HEK293 (cell line): ENCODE results near the gene CLMN.

Source experiments
- CTCF ChIA-PET: fragments of 350-600 bp; formaldehyde crosslinking; extraction: SDS; loops from one replicate; lab custom pipeline; 2021; ENCODE audit warnings: antibody characterized with exemption; lab: Yijun Ruan, JAX
- POLR2A ChIA-PET: fragments of 300-600 bp; formaldehyde crosslinking; extraction: SDS; loops from one replicate; lab custom pipeline; 2020; ENCODE audit warnings: antibody characterized with exemption, inconsistent platforms; lab: Yijun Ruan, JAX
- H3K27ac ChIP-seq: fragments of 200-500 bp; sonication (Bioruptor generic); 2 replicates; pipeline ENCODE4 v1.5.1; 2014; ENCODE audit warnings: low read depth, low read length, control low read depth, inconsistent platforms; ENCODE audit errors: extremely low read depth
- H3K36me3 ChIP-seq, 2 experiments: fragments of 200-500 bp in 1 of 2; sonication (Bioruptor generic) in 1 of 2; 1 replicate in 1 of 2; 2 replicates in 1 of 2; pipeline ENCODE4 v1.5.1; 2014 to 2017; ENCODE audit warnings: inconsistent platforms in 2 of 2, low read length in 2 of 2; ENCODE audit not compliant: control insufficient read depth in 2 of 2, insufficient read depth in 1 of 2
- H3K4me1 ChIP-seq: fragments of 200-500 bp; sonication (Bioruptor generic); 2 replicates; pipeline ENCODE4 v1.5.1; 2014; ENCODE audit warnings: mild to moderate bottlenecking, low read length, inconsistent platforms; ENCODE audit not compliant: control insufficient read depth, insufficient read depth
- H3K4me3 ChIP-seq: 2 replicates; pipeline ENCODE4 v1.5.1; 2011; ENCODE audit warnings: low read depth, mild to moderate bottlenecking, control low read depth, low read length, moderate library complexity
- H3K9me3 ChIP-seq: fragments of 200-500 bp; sonication (Bioruptor generic); 2 replicates; pipeline ENCODE4 v1.5.1; 2014; ENCODE audit warnings: low read depth, low read length, inconsistent platforms; ENCODE audit not compliant: control insufficient read depth, insufficient read depth
- BCL11B ChIP-seq: fragments of 450-650 bp; formaldehyde crosslinking; IDR thresholded peaks from 2 replicates; pipeline ENCODE4 v1.5.1; 2016; ENCODE audit warnings: low read depth, missing biosample characterization, missing genetic modification characterization
- EGR2 ChIP-seq: fragments of 450-650 bp; formaldehyde crosslinking; IDR thresholded peaks from 2 replicates; pipeline ENCODE4 v1.5.1; 2016; ENCODE audit warnings: low read depth, missing biosample characterization, missing genetic modification characterization
- ELK4 ChIP-seq: IDR thresholded peaks from 2 replicates; pipeline ENCODE4 v1.6.1; 2011; ENCODE audit warnings: mild to moderate bottlenecking, low read depth, low read length, borderline replicate concordance
- KLF8 ChIP-seq: fragments of 450-650 bp; formaldehyde crosslinking; IDR thresholded peaks from 2 replicates; pipeline ENCODE4 v1.5.1; 2016; ENCODE audit warnings: missing biosample characterization, missing genetic modification characterization
- MYNN ChIP-seq: fragments of 450-650 bp; formaldehyde crosslinking; IDR thresholded peaks from 2 replicates; pipeline ENCODE4 v1.5.1; 2016; ENCODE audit warnings: missing biosample characterization, missing genetic modification characterization, borderline replicate concordance
- OSR2 ChIP-seq: fragments of 450-650 bp; formaldehyde crosslinking; IDR thresholded peaks from 2 replicates; pipeline ENCODE4 v1.5.1; 2016; ENCODE audit warnings: missing biosample characterization, missing genetic modification characterization
- OVOL3 ChIP-seq: fragments of 450-650 bp; formaldehyde crosslinking; IDR thresholded peaks from 2 replicates; pipeline ENCODE4 v1.5.1; 2016; ENCODE audit warnings: missing biosample characterization, missing genetic modification characterization
- PBX3 ChIP-seq: sonication (generic); formaldehyde crosslinking; IDR thresholded peaks from 2 replicates; pipeline ENCODE4 v1.8.1; 2022; ENCODE audit warnings: mild to moderate bottlenecking, moderate library complexity, missing genetic modification reagents
- PRDM2 ChIP-seq: fragments of 450-650 bp; formaldehyde crosslinking; IDR thresholded peaks from 2 replicates; pipeline ENCODE4 v1.5.1; 2016; ENCODE audit warnings: missing biosample characterization, missing genetic modification characterization, borderline replicate concordance
- ZBTB1 ChIP-seq: fragments of 450-650 bp; formaldehyde crosslinking; IDR thresholded peaks from 2 replicates; pipeline ENCODE4 v1.5.1; 2016; ENCODE audit warnings: missing biosample characterization, missing genetic modification characterization
- ZFP3 ChIP-seq: fragments of 450-650 bp; formaldehyde crosslinking; IDR thresholded peaks from 2 replicates; pipeline ENCODE4 v1.5.1; 2016; ENCODE audit warnings: low read depth, missing biosample characterization, missing genetic modification characterization
- ZIC2 ChIP-seq: fragments of 450-650 bp; formaldehyde crosslinking; IDR thresholded peaks from 2 replicates; pipeline ENCODE4 v1.5.1; 2016; ENCODE audit warnings: missing biosample characterization, missing genetic modification characterization
- ZNF133 ChIP-seq: fragments of 450-650 bp; formaldehyde crosslinking; IDR thresholded peaks from 2 replicates; pipeline ENCODE4 v1.5.1; 2016; ENCODE audit warnings: missing biosample characterization, missing genetic modification characterization
- ZNF157 ChIP-seq: fragments of 450-650 bp; formaldehyde crosslinking; IDR thresholded peaks from 2 replicates; pipeline ENCODE4 v1.5.1; 2016; ENCODE audit warnings: missing biosample characterization, missing genetic modification characterization
- ZNF174 ChIP-seq: fragments of 450-650 bp; formaldehyde crosslinking; IDR thresholded peaks from 2 replicates; pipeline ENCODE4 v1.5.0; 2017; ENCODE audit warnings: missing biosample characterization, mild to moderate bottlenecking, missing genetic modification characterization
- ZNF23 ChIP-seq: fragments of 450-650 bp; formaldehyde crosslinking; IDR thresholded peaks from 2 replicates; pipeline ENCODE4 v1.5.1; 2016; ENCODE audit warnings: missing biosample characterization, missing genetic modification characterization, borderline replicate concordance
- ZNF248 ChIP-seq: fragments of 450-650 bp; formaldehyde crosslinking; IDR thresholded peaks from 2 replicates; pipeline ENCODE4 v1.5.1; 2017; ENCODE audit warnings: missing biosample characterization, missing genetic modification characterization
- ZNF341 ChIP-seq: fragments of 450-650 bp; formaldehyde crosslinking; IDR thresholded peaks from 2 replicates; pipeline ENCODE4; 2016; ENCODE audit warnings: low read depth, missing biosample characterization, missing genetic modification characterization
- ZNF530 ChIP-seq: fragments of 450-650 bp; formaldehyde crosslinking; IDR thresholded peaks from 2 replicates; pipeline ENCODE4 v1.5.1; 2016; ENCODE audit warnings: low read depth, missing biosample characterization, missing genetic modification characterization
- ZNF549 ChIP-seq: fragments of 450-650 bp; IDR thresholded peaks from 2 replicates; pipeline ENCODE4 v1.5.1; 2018; ENCODE audit warnings: missing biosample characterization, missing genetic modification characterization, mild to moderate bottlenecking, inconsistent platforms, moderate library complexity
- ZNF558 ChIP-seq: fragments of 450-650 bp; formaldehyde crosslinking; IDR thresholded peaks from 2 replicates; pipeline ENCODE4 v1.5.1; 2016; ENCODE audit warnings: missing biosample characterization, missing genetic modification characterization
- ZNF776 ChIP-seq: fragments of 450-650 bp; formaldehyde crosslinking; IDR thresholded peaks from 2 replicates; pipeline ENCODE4 v1.5.0; 2017; ENCODE audit warnings: missing biosample characterization, missing genetic modification characterization, borderline replicate concordance
- ZNF785 ChIP-seq: fragments of 450-650 bp; formaldehyde crosslinking; IDR thresholded peaks from 2 replicates; pipeline ENCODE4 v1.5.1; 2016; ENCODE audit warnings: missing biosample characterization, missing genetic modification characterization
- ZNF791 ChIP-seq: fragments of 450-650 bp; formaldehyde crosslinking; IDR thresholded peaks from 2 replicates; pipeline ENCODE4 v1.5.1; 2016; ENCODE audit warnings: missing biosample characterization, missing genetic modification characterization
- ZNF792 ChIP-seq: fragments of 450-650 bp; formaldehyde crosslinking; IDR thresholded peaks from 2 replicates; pipeline ENCODE4 v1.5.1; 2016; ENCODE audit warnings: missing biosample characterization, missing genetic modification characterization
- ZNF830 ChIP-seq: fragments of 450-650 bp; IDR thresholded peaks from 2 replicates; pipeline ENCODE4 v1.5.0; 2018; ENCODE audit warnings: missing biosample characterization, missing genetic modification characterization, low read depth, mild to moderate bottlenecking, moderate library complexity
- ZNF843 ChIP-seq: fragments of 450-650 bp; formaldehyde crosslinking; IDR thresholded peaks from 2 replicates; pipeline ENCODE4 v1.5.1; 2016; ENCODE audit warnings: missing biosample characterization, missing genetic modification characterization
- TF ChIP-seq, protein P1 (sequence below): fragments of 450-650 bp; formaldehyde crosslinking; conservative IDR thresholded peaks from 2 replicates; pipeline ENCODE4 v1.5.1; 2016; ENCODE audit warnings: low read depth, missing biosample characterization, missing genetic modification characterization

CLMN gene

DNA sequence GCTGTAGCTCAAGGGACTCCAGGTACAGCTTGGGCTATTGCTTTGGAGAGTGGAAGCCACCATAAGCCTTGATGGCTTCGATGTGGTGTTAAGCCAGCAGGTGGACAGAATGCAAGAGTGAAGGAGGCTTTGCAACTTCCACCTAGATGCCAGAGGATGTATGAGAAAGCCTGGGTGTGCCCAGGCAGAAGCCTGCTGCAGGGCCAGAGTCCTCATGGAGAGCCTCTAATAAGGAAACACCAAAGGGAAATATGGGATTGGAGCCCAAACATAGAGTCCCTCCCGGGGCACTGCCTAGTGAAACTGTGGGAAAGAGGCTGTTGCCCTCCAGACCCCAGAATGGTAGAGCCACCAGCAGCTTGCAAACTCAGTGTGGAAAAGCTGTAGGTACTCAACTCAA, 152.5 kb downstream of the CLMN start (continued):
- TF ChIP-seq ELK4, result no peak
- TF ChIP-seq ZNF791 (tag by site-specific recombination), result no peak
- TF ChIP-seq ZNF549 (tag by site-specific recombination), result no peak

GRCh38 chr14:95165517-95165916, 154.2 kb downstream of the CLMN start:
- ChIA-PET POLR2A (no interaction called here), CTCF (interaction anchor here (1.3 kb wide), 1 partner anchor 9 kb away, joined by 3 read pairs; no protein-coding TSS in a partner anchor)

DNA sequence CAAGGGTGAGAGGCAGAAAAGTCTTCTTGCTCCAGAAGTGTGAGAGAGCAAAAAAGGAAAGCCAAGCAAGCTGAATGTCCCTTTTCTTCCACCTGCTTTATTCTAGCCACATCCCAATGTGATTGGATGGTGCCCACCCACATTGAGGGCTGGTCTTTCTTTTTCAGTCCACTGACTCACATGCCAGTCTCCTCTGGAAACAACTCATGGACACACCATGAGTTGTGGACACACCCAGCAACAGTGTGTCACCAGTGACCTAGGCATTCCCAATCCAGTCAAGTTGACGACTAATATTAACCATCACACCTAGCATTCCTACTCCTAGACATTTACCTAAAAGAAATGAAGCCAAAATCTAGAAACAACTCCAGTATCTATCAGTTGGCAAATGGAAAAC, 155.2 kb downstream of the CLMN start:
- no peaks in the 10 kb centered on the region; the same call in 1 of the 2 replicates for H3K9me3 ChIP-seq
- ChIA-PET CTCF (interaction anchor here (0.6 to 1.3 kb wide), 2 partner anchors 10 to 984 kb away, joined by 3 read pairs; no protein-coding TSS in a partner anchor), POLR2A (no interaction called here)
- H3K4me1 ChIP-seq, result no peaks in the 10 kb centered on the region
- H3K36me3 ChIP-seq, result no peaks in the 10 kb centered on the region
- H3K4me3 ChIP-seq, result no peak overlapping the region
- H3K27ac ChIP-seq, result no peak overlapping the region
- TF ChIP-seq ZNF792 (tag by site-specific recombination) (no peak), PRDM2 (tag by site-specific recombination) (no peak), ZNF248 (tag by site-specific recombination) (no peak), ZNF843 (tag by site-specific recombination) (no peak), ZNF830 (tag by site-specific recombination) (no peak), ZBTB1 (no peak), ZNF23 (no peak), ZFP3 (tag by site-specific recombination) (no peak), ZNF174 (no peak), ZNF776 (tag by site-specific recombination) (no peak), ZNF785 (tag by site-specific recombination) (no peak), ZNF558 (no peak), PBX3 (no peak)
- TF ChIP-seq, protein P1, sequence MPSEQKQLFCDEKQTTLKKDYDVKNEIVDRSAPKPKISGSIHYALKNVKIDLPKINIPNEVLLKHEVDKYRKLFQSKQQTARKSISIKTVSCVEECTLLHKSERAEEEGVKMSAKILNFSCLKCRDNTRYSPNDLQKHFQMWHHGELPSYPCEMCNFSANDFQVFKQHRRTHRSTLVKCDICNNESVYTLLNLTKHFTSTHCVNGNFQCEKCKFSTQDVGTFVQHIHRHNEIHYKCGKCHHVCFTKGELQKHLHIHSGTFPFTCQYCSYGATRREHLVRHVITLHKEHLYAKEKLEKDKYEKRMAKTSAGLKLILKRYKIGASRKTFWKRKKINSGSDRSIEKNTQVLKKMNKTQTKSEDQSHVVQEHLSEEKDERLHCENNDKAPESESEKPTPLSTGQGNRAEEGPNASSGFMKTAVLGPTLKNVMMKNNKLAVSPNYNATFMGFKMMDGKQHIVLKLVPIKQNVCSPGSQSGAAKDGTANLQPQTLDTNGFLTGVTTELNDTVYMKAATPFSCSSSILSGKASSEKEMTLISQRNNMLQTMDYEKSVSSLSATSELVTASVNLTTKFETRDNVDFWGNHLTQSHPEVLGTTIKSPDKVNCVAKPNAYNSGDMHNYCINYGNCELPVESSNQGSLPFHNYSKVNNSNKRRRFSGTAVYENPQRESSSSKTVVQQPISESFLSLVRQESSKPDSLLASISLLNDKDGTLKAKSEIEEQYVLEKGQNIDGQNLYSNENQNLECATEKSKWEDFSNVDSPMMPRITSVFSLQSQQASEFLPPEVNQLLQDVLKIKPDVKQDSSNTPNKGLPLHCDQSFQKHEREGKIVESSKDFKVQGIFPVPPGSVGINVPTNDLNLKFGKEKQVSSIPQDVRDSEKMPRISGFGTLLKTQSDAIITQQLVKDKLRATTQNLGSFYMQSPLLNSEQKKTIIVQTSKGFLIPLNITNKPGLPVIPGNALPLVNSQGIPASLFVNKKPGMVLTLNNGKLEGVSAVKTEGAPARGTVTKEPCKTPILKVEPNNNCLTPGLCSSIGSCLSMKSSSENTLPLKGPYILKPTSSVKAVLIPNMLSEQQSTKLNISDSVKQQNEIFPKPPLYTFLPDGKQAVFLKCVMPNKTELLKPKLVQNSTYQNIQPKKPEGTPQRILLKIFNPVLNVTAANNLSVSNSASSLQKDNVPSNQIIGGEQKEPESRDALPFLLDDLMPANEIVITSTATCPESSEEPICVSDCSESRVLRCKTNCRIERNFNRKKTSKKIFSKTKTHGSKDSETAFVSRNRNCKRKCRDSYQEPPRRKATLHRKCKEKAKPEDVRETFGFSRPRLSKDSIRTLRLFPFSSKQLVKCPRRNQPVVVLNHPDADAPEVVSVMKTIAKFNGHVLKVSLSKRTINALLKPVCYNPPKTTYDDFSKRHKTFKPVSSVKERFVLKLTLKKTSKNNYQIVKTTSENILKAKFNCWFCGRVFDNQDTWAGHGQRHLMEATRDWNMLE, result no peak

More at GRCh38 chr14:95165517-95165916, 154.2 kb downstream of the CLMN start:
- Histone ChIP-seq H3K4me1 (no peaks in the 10 kb centered on the region), H3K27ac (no peak overlapping the region)
- TF ChIP-seq ZNF133, result no peak
- TF ChIP-seq ZNF549 (tag by site-specific recombination), result no peak
- no peak for TF ChIP-seq EGR2 (tag by site-specific recombination)
- TF ChIP-seq ZIC2, result no peak
- TF ChIP-seq MYNN (tag by site-specific recombination), result no peak
- TF ChIP-seq BCL11B (tag by site-specific recombination), result no peak
- TF ChIP-seq ZNF157 (tag by site-specific recombination), result no peak
- no peak for TF ChIP-seq ZNF530 (tag by site-specific recombination)
- no peak for TF ChIP-seq ZNF341 (tag by site-specific recombination)
- no peak for TF ChIP-seq OSR2 (tag by site-specific recombination)
- no peak for TF ChIP-seq OVOL3 (tag by site-specific recombination)
- TF ChIP-seq KLF8 (tag by site-specific recombination), result no peak
- TF ChIP-seq, all 188 proteins: peak for 0
- Histone ChIP-seq H3K4me3 (no peak overlapping the region), H3K9me3 (no peaks in the 10 kb centered on the region; the same call in 1 of the 2 replicates), H3K36me3 (no peaks in the 10 kb centered on the region)
